Neural cell (in vitro differentiated cells): ENCODE data around the gene CIC. TPM values are rescaled to one million over a fixed set of nuclear protein-coding genes. Genes with fewer than 3 reads are reported as not detected.

Experiments
- H2AFZ ChIP-seq: fragments of 200-600, 300-800 bp; sonication (generic), shearing (Covaris generic); 2 replicates; pipeline ENCODE4 v1.6.0; 2014; ENCODE audit warnings: low read depth, mild to moderate bottlenecking, antibody characterized with exemption, low read length, moderate library complexity
- H3F3A ChIP-seq: fragments of 200-600 bp; shearing (Covaris generic); 2 replicates; pipeline ENCODE4 v1.6.1; 2016; ENCODE audit warnings: mild to moderate bottlenecking, moderate library complexity, mixed read lengths, antibody characterized with exemption, low read length; ENCODE audit not compliant: insufficient read depth, poor library complexity, severe bottlenecking
- H3K27ac ChIP-seq: fragments of 200-600, 300-800 bp; sonication (generic), shearing (Covaris generic); 2 replicates; pipeline ENCODE4 v1.5.1; 2014; ENCODE audit warnings: mild to moderate bottlenecking, low read length, moderate library complexity
- H3K27me3 ChIP-seq: fragments of 300-800, 200-600 bp; sonication (generic), shearing (Covaris generic); 2 replicates; pipeline ENCODE4 v1.6.0; 2014; ENCODE audit warnings: mild to moderate bottlenecking, low read depth, low read length, moderate library complexity; ENCODE audit not compliant: insufficient read depth
- H3K36me3 ChIP-seq: fragments of 300-800, 200-600 bp; sonication (generic), shearing (Covaris generic); 2 replicates; pipeline ENCODE4 v1.5.1; 2014; ENCODE audit warnings: mild to moderate bottlenecking, antibody characterized with exemption, low read length, moderate library complexity; ENCODE audit not compliant: insufficient read depth
- H3K4me2 ChIP-seq: fragments of 300-800, 200-600 bp; sonication (generic), shearing (Covaris generic); 2 replicates; pipeline ENCODE4 v1.6.0; 2014; ENCODE audit warnings: mild to moderate bottlenecking, low read length
- H3K4me3 ChIP-seq: fragments of 300-800, 200-600 bp; sonication (generic), shearing (Covaris generic); 2 replicates; pipeline ENCODE4 v1.5.1; 2014; ENCODE audit warnings: mild to moderate bottlenecking, low read length, moderate library complexity
- H3K79me2 ChIP-seq: fragments of 200-600 bp; shearing (Covaris generic); replicated peaks from 2 replicates; pipeline ENCODE4 v1.6.0; 2014; ENCODE audit warnings: mild to moderate bottlenecking, low read length, moderate library complexity; ENCODE audit not compliant: insufficient read depth
- H3K9ac ChIP-seq: fragments of 300-800, 200-600 bp; sonication (generic), shearing (Covaris generic); 2 replicates; pipeline ENCODE4 v1.6.1; 2016; ENCODE audit warnings: mild to moderate bottlenecking, low read length, mixed read lengths
- H3K9me2 ChIP-seq: fragments of 200-600 bp; shearing (Covaris generic); 2 replicates; pipeline ENCODE4 v1.6.1; 2016; ENCODE audit warnings: mild to moderate bottlenecking, low read length, mixed read lengths; ENCODE audit not compliant: insufficient read depth
- H3K9me3 ChIP-seq: fragments of 200-600, 300-800 bp; sonication (generic), shearing (Covaris generic); 2 replicates; pipeline ENCODE4 v1.6.1; 2016; ENCODE audit warnings: mild to moderate bottlenecking, mixed run types, low read length, moderate library complexity, mixed read lengths
- H4K20me1 ChIP-seq: fragments of 200-600 bp; shearing (Covaris generic); 2 replicates; pipeline ENCODE4 v1.6.1; 2016; ENCODE audit warnings: mild to moderate bottlenecking, mixed run types; ENCODE audit not compliant: insufficient read depth
- CTCF ChIP-seq: fragments of 450-650 bp; IDR thresholded peaks from 2 replicates; pipeline ENCODE4 v1.5.1; 2014; ENCODE audit warnings: antibody characterized with exemption, mild to moderate bottlenecking, moderate library complexity; ENCODE audit not compliant: poor library complexity, severe bottlenecking
- EP300 ChIP-seq: fragments of 450-650 bp; conservative IDR thresholded peaks from 2 replicates; pipeline ENCODE4 v1.6.1; 2014; ENCODE audit warnings: antibody characterized with exemption, mild to moderate bottlenecking, moderate library complexity; ENCODE audit not compliant: poor library complexity, severe bottlenecking
- EZH2 ChIP-seq: fragments of 200-600, 300-800 bp; shearing (Covaris generic), sonication (generic); IDR thresholded peaks from 2 replicates; pipeline ENCODE4 v1.6.1; 2014; ENCODE audit warnings: antibody characterized with exemption, low read length, borderline replicate concordance, mild to moderate bottlenecking; ENCODE audit not compliant: insufficient read depth, poor library complexity, severe bottlenecking
- POLR2AphosphoS5 ChIP-seq: IDR thresholded peaks from 2 replicates; pipeline ENCODE4 v1.6.1; 2012
- RAD21 ChIP-seq: fragments of 450-650 bp; conservative IDR thresholded peaks from 2 replicates; pipeline ENCODE4 v1.6.1; 2014; ENCODE audit warnings: antibody characterized with exemption, mild to moderate bottlenecking, moderate library complexity
- REST ChIP-seq: IDR thresholded peaks from 2 replicates; pipeline ENCODE4 v1.6.1; 2012; ENCODE audit warnings: borderline replicate concordance
- SMC3 ChIP-seq: fragments of 450-650 bp; conservative IDR thresholded peaks from 2 replicates; pipeline ENCODE4 v1.6.1; 2014; ENCODE audit warnings: antibody characterized with exemption, mild to moderate bottlenecking, moderate library complexity; ENCODE audit not compliant: poor library complexity
- TAF1 ChIP-seq: IDR thresholded peaks from 2 replicates; pipeline ENCODE4 v1.6.1; 2012; ENCODE audit warnings: low read depth
- polyA plus RNA-seq: library from polyadenylated mRNA; depleted of rRNA; stranded (reverse); fragments of >200 nt; gene quantifications from 2 replicates; pipeline ENCODE4 v1.2.3, GENCODE V29; 2014

CIC gene
- polyA plus RNA-seq, 1 donor from 2014 or later = 10.8 TPM

GRCh38 chr19:42322305-42322704 lies 53.3 kb downstream of the CIC start:
- Histone ChIP-seq H3K79me2 (peaks cover 19% of the 10 kb centered on the region), H3K27ac (no peak overlapping the region), H3K36me3 (no peaks in the 10 kb centered on the region), H3K27me3 (peaks cover 32% of the 10 kb centered on the region), H4K20me1 (no peaks in the 10 kb centered on the region), H3K9me3 (no peaks in the 10 kb centered on the region), H3K9ac (no peak overlapping the region), H3K4me2 (no peak overlapping the region), H3K4me3 (no peak overlapping the region), H2AFZ (no peak overlapping the region), H3K9me2 (no peaks in the 10 kb centered on the region), H3F3A (no peaks in the 10 kb centered on the region)
- TF ChIP-seq REST (no peak), RAD21 (no peak)

- H3K4me2 ChIP-seq = no peak overlapping the region
- H4K20me1 ChIP-seq = no peaks in the 10 kb centered on the region
- H3K36me3 ChIP-seq = no peaks in the 10 kb centered on the region
- no peak for TF ChIP-seq POLR2AphosphoS5
- TF ChIP-seq REST = no peak
- TF ChIP-seq TAF1 = no peak
- no peak for TF ChIP-seq EP300
- peaks cover 28% of the 10 kb centered on the region for H3K79me2 ChIP-seq
- H3K27ac ChIP-seq = no peak overlapping the region
- no peaks in the 10 kb centered on the region for H3K9me3 ChIP-seq
- peaks cover 32% of the 10 kb centered on the region for H3K27me3 ChIP-seq
- no peak overlapping the region for H2AFZ ChIP-seq
- H3F3A ChIP-seq = no peaks in the 10 kb centered on the region
- H3K9ac ChIP-seq = no peak overlapping the region
- H3K4me3 ChIP-seq = no peak overlapping the region
- no peaks in the 10 kb centered on the region for H3K9me2 ChIP-seq
Observed at GRCh38 chr19:42323473-42323851, 54.4 kb downstream of the CIC start.

- TF ChIP-seq EP300 (no peak), EZH2 (no peak), CTCF (no peak), REST (no peak), SMC3 (no peak), RAD21 (no peak)
- Histone ChIP-seq H3K9me3 (no peaks in the 10 kb centered on the region), H3F3A (no peaks in the 10 kb centered on the region), H4K20me1 (no peaks in the 10 kb centered on the region), H3K36me3 (no peaks in the 10 kb centered on the region), H3K27me3 (peaks cover 32% of the 10 kb centered on the region), H3K9ac (no peak overlapping the region), H3K4me2 (no peak overlapping the region), H2AFZ (no peak overlapping the region), H3K27ac (no peak overlapping the region), H3K4me3 (no peak overlapping the region), H3K79me2 (peaks cover 33% of the 10 kb centered on the region), H3K9me2 (no peaks in the 10 kb centered on the region)
Observed at GRCh38 chr19:42323852-42324654, 55.0 kb downstream of the CIC start.
